Measurements from ENCODE around the gene FAM83G.
"Not testable (repeated sequence)": the region's sequence is repeated elsewhere in the genome, so short reads cannot be mapped to it uniquely, and the experiment has no call there.

DNA sequence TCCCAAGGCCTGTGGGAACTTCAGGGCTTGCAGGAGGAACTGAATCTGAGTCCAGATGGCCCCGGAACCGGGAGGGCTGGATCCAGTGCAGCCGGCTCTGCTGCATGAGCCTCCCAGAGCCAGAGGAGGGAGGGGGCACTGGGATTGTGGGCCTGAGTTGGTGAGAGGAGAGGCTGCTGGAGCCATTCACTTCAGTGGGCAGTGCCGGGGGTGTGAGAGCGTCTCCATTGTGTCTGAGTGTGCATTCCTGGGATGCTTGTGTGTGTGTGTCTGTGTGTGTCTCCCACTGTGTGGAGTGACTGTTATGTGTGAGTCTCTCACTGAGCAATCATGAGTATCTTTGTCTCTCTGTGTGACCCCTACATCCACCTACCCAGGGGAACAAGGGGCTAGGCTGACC lies 25.2 kb upstream of the FAM83G start:
- not testable (repeated sequence) for TF ChIP-seq CTCF (conservative IDR thresholded peaks at IDR 0.05 in 1 of 2, IDR thresholded peaks at IDR 0.05 in 1 of 2; ENCODE audit: extremely low read depth in 1 of 2, insufficient read depth in 1 of 2, low read depth in 1 of 2, low read length in 2 of 2); EZH2 (IDR thresholded peaks at IDR 0.05; ENCODE audit: borderline replicate concordance, low read length)

Data from mammary epithelial cell (primary cell).